GM21515 (cell line): ENCODE results near the gene SLC16A12.
"Not testable (repeated sequence)": the region's sequence is repeated elsewhere in the genome, so short reads cannot be mapped to it uniquely, and the experiment has no call there.

Experiments
- ATAC-seq: cut with Tn5 transposase; IDR thresholded peaks from one replicate; pipeline ENCODE4 v1.9.1; 2021; ENCODE audit not compliant: unreplicated experiment

Gene SLC16A12

GRCh38 chr10:89393898-89394297 lies 141.5 kb downstream of the SLC16A12 start:
- ATAC-seq: no peak

GRCh38 chr10:89392974-89393373 lies 142.4 kb downstream of the SLC16A12 start:
- ATAC-seq: peak; percentile 40

- peak; percentile 82 for ATAC-seq
Observed at GRCh38 chr10:89391907-89392756, 143.3 kb downstream of the SLC16A12 start, which contains the start of gene IFIT1. IFIT1 (plus strand) TSS chr10:89392623; CDS start chr10:89392713, 90 bp downstream.

- ATAC-seq: not testable (repeated sequence)
Observed at GRCh38 chr10:89391226-89391576, 144.2 kb downstream of the SLC16A12 start.

- ATAC-seq: no peak
Observed at GRCh38 chr10:89390476-89391225, 144.7 kb downstream of the SLC16A12 start.

- ATAC-seq: no peak
Observed at GRCh38 chr10:89389254-89389653, 146.1 kb downstream of the SLC16A12 start.

GRCh38 chr10:89388806-89389205 lies 146.6 kb downstream of the SLC16A12 start:
- no peak for ATAC-seq

- no peak for ATAC-seq
Observed at GRCh38 chr10:89384474-89385340, 150.7 kb downstream of the SLC16A12 start.

- ATAC-seq: no peak
Observed at GRCh38 chr10:89382757-89383156, 152.6 kb downstream of the SLC16A12 start.
